K562 (cell line): ENCODE data around the gene SMURF1. TPM values are rescaled to one million over a fixed set of nuclear protein-coding genes. Genes with fewer than 3 reads are reported as not detected.

Experiments used
- CBX3 ChIP-seq, 2 experiments: IDR thresholded peaks; 1 replicate in 1 of 2; 2 replicates in 1 of 2; pipeline ENCODE4 v1.6.1; 2012; ENCODE audit warnings: inconsistent platforms in 2 of 2, low read length in 2 of 2, borderline replicate concordance in 1 of 2, control low read depth in 1 of 2
- FIP1L1 ChIP-seq: fragments of 200-400 bp; formaldehyde crosslinking; IDR thresholded peaks from 2 replicates; pipeline ENCODE4 v1.6.1; 2018; ENCODE audit warnings: mild to moderate bottlenecking, low read depth, low read length; ENCODE audit not compliant: poor library complexity, severe bottlenecking
- FOXP1 ChIP-seq: sonication (generic); formaldehyde crosslinking; IDR thresholded peaks from 2 replicates; pipeline ENCODE4 v1.8.0; 2022; ENCODE audit warnings: mild to moderate bottlenecking, missing genetic modification reagents
- HDAC2 ChIP-seq: fragments of 450-650 bp; IDR thresholded peaks from 2 replicates; pipeline ENCODE4 v1.6.1; 2016; ENCODE audit warnings: mild to moderate bottlenecking
- LCOR ChIP-seq: sonication (generic); formaldehyde crosslinking; IDR thresholded peaks from 2 replicates; pipeline ENCODE4 v1.8.0; 2022; ENCODE audit warnings: mild to moderate bottlenecking, missing genetic modification reagents
- NR4A1 ChIP-seq, 2 experiments: fragments of 250-450 bp in 1 of 2; fragments of 450-650 bp in 1 of 2; sonication (Bioruptor Pico) in 1 of 2; IDR thresholded peaks; 2 replicates each; pipeline versions ENCODE4 v1.4.0 to v1.6.1; 2016 to 2020; ENCODE audit warnings: mild to moderate bottlenecking in 2 of 2, missing compliant biosample characterization in 1 of 2, missing genetic modification characterization in 1 of 2, moderate library complexity in 1 of 2
- PCBP1 ChIP-seq: fragments of 200-400 bp; formaldehyde crosslinking; IDR thresholded peaks from 2 replicates; pipeline ENCODE4 v1.6.1; 2018; ENCODE audit warnings: mild to moderate bottlenecking, low read depth, low read length; ENCODE audit not compliant: poor library complexity, severe bottlenecking
- ZBTB1 ChIP-seq: sonication (generic); formaldehyde crosslinking; IDR thresholded peaks from 2 replicates; pipeline ENCODE4 v1.8.1; 2023; ENCODE audit warnings: missing genetic modification reagents, low read depth, mild to moderate bottlenecking, borderline replicate concordance
- polyA plus RNA-seq, 8 experiments: library from polyadenylated mRNA; depleted of rRNA in 4 of 8; stranded (reverse) in 5 of 8; unstranded in 3 of 8; fragments of >200 nt; fragmentation: Nextera tagmentation in 2 of 8; fragmentation: Illumina TruSeq in 1 of 8; extraction: Ambion mirVana in 2 of 8; extraction: Trizol in 1 of 8; gene quantifications; 2 replicates each; pipeline versions ENCODE4 v1.2.1 to v1.2.3, GENCODE V29; 2011 to 2014; ENCODE audit warnings: inconsistent platforms in 1 of 8, missing spikeins in 1 of 8
- total RNA-seq, 7 experiments: library from RNA; depleted of rRNA in 6 of 7; stranded (reverse); fragments of >200 nt in 6 of 7; fragmentation: Illumina TruSeq in 2 of 7; extraction: Trizol in 2 of 7; gene quantifications; 2 replicates each; pipeline versions ENCODE4 v1.2.1 to v1.2.3, GENCODE V29; 2011 to 2021; ENCODE audit warnings: low replicate concordance in 1 of 7
- TF ChIP-seq, protein P1 (sequence below): fragments of 450-650 bp; IDR thresholded peaks from 2 replicates; pipeline ENCODE4 v1.6.1; 2016; ENCODE audit warnings: low read depth
- TF ChIP-seq, protein P2 (sequence below): fragments of 250-450 bp; sonication (Bioruptor Pico); IDR thresholded peaks from 2 replicates; pipeline ENCODE4 v1.9.0; 2021; ENCODE audit warnings: mild to moderate bottlenecking, inconsistent platforms
- TF ChIP-seq, protein P3 (sequence below), 3 experiments: fragments of 200-800 bp in 1 of 3; sonication (Bioruptor generic) in 1 of 3; sonication (generic) in 1 of 3; formaldehyde crosslinking in 1 of 3; IDR thresholded peaks; 2 replicates each; pipeline versions ENCODE4 v1.6.1 to v1.8.0; 2016 to 2022; ENCODE audit warnings: mild to moderate bottlenecking in 2 of 3, missing compliant biosample characterization in 2 of 3, missing genetic modification characterization in 2 of 3, missing genetic modification reagents in 1 of 3

The SMURF1 gene
- total and polyA plus RNA-seq, 9 of the 15 experiments (the other 6 are each of a cell fraction or from before 2014, with no cell fraction given): 1.0 to 20.1 (median 12.6) TPM

DNA sequence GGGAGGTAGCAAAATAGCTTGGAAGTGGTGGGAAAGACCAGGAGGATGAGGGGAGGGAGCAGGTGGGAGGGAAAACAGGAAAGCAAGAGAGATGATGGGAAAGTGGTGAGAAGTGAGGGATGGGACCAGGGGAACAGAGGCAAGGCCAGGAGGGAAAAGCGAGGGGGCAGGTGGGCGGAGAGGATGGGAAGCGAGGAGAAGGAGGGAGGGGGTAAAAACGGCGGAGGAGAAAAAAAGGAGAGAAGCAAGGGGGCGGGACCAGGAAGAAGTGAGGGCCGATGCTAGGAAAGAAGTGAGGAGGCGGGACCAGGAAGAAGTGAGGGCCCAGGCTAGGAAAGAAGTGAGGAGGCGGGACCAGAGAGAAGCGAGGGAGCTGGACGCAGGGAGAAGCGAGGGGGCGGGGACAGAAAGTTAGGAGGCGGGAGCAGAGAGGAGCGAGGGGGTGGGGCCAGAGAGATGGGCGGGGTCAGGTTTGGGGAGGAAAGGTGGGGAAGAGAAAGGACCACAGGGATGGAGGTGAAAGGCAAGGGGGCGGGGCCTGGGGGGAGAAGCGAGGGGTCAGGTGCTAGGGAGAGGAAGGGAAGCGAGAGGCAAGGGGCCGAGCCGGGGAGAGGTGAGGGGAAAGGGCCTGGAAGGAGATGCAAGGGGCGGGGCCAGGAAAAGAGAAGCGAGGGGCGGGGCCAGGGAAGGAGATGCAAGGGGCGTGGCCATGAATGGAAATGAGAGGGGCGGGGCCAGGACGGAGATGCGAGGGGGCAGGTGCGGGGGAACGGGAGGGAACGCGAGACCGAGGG, 984 bp downstream of the SMURF1 start (continued):
- TF ChIP-seq, protein P1, sequence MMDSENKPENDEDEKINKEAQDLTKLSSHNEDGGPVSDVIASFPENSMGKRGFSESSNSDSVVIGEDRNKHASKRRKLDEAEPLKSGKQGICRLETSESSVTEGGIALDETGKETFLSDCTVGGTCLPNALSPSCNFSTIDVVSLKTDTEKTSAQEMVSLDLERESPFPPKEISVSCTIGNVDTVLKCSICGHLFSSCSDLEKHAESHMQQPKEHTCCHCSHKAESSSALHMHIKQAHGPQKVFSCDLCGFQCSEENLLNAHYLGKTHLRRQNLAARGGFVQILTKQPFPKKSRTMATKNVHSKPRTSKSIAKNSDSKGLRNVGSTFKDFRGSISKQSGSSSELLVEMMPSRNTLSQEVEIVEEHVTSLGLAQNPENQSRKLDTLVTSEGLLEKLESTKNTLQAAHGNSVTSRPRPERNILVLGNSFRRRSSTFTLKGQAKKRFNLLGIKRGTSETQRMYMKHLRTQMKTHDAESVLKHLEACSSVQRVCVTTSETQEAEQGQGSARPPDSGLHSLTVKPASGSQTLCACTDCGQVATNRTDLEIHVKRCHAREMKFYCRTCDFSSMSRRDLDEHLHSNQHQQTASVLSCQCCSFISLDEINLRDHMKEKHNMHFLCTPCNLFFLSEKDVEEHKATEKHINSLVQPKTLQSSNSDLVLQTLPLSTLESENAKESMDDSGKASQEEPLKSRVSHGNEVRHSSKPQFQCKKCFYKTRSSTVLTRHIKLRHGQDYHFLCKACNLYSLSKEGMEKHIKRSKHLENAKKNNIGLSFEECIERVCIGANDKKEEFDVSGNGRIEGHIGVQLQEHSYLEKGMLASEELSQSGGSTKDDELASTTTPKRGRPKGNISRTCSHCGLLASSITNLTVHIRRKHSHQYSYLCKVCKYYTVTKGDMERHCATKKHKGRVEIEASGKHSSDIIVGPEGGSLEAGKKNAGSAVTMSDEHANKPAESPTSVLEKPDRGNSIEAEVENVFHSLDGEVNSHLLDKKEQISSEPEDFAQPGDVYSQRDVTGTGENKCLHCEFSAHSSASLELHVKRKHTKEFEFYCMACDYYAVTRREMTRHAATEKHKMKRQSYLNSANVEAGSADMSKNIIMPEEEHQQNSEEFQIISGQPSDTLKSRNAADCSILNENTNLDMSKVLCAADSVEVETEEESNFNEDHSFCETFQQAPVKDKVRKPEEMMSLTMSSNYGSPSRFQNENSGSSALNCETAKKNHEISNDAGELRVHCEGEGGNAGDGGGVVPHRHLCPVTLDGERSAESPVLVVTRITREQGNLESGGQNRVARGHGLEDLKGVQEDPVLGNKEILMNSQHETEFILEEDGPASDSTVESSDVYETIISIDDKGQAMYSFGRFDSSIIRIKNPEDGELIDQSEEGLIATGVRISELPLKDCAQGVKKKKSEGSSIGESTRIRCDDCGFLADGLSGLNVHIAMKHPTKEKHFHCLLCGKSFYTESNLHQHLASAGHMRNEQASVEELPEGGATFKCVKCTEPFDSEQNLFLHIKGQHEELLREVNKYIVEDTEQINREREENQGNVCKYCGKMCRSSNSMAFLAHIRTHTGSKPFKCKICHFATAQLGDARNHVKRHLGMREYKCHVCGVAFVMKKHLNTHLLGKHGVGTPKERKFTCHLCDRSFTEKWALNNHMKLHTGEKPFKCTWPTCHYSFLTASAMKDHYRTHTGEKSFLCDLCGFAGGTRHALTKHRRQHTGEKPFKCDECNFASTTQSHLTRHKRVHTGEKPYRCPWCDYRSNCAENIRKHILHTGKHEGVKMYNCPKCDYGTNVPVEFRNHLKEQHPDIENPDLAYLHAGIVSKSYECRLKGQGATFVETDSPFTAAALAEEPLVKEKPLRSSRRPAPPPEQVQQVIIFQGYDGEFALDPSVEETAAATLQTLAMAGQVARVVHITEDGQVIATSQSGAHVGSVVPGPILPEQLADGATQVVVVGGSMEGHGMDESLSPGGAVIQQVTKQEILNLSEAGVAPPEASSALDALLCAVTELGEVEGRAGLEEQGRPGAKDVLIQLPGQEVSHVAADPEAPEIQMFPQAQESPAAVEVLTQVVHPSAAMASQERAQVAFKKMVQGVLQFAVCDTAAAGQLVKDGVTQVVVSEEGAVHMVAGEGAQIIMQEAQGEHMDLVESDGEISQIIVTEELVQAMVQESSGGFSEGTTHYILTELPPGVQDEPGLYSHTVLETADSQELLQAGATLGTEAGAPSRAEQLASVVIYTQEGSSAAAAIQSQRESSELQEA: peak; percentile 38; the same call in 1 of the 2 replicates
- 0 out of 3 replicates have a peak, but pooled peaks of 1 of the 2 experiments have one; percentile 38 for TF ChIP-seq CBX3 (IDR thresholded peaks at IDR 0.05; ENCODE audit: borderline replicate concordance in 1 of 2, low read length in 2 of 2)
- TF ChIP-seq NR4A1 (CRISPR knock-in tag; IDR thresholded peaks at IDR 0.05): no peak
- TF ChIP-seq NR4A1 (tag; IDR thresholded peaks at IDR 0.05): no peak
- TF ChIP-seq, protein P2, sequence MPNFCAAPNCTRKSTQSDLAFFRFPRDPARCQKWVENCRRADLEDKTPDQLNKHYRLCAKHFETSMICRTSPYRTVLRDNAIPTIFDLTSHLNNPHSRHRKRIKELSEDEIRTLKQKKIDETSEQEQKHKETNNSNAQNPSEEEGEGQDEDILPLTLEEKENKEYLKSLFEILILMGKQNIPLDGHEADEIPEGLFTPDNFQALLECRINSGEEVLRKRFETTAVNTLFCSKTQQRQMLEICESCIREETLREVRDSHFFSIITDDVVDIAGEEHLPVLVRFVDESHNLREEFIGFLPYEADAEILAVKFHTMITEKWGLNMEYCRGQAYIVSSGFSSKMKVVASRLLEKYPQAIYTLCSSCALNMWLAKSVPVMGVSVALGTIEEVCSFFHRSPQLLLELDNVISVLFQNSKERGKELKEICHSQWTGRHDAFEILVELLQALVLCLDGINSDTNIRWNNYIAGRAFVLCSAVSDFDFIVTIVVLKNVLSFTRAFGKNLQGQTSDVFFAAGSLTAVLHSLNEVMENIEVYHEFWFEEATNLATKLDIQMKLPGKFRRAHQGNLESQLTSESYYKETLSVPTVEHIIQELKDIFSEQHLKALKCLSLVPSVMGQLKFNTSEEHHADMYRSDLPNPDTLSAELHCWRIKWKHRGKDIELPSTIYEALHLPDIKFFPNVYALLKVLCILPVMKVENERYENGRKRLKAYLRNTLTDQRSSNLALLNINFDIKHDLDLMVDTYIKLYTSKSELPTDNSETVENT (CRISPR knock-in tag): 0 out of 2 replicates have a peak, but pooled peaks have one; percentile 50
- no peak for TF ChIP-seq PCBP1
- no peak for TF ChIP-seq LCOR (CRISPR knock-in tag)
- TF ChIP-seq FIP1L1: no peak
- no peak for TF ChIP-seq FOXP1 (CRISPR knock-in tag)
- TF ChIP-seq ZBTB1 (CRISPR knock-in tag): no peak
- TF ChIP-seq, protein P3, sequence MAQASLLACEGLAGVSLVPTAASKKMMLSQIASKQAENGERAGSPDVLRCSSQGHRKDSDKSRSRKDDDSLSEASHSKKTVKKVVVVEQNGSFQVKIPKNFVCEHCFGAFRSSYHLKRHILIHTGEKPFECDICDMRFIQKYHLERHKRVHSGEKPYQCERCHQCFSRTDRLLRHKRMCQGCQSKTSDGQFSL (CRISPR knock-in tag; IDR thresholded peaks at IDR 0.05): peak; percentile 87
- TF ChIP-seq, protein P3 (tag; IDR thresholded peaks at IDR 0.05): no peak; a peak in 1 of 4 replicates
- peak; percentile 59; the same call in 1 of the 2 replicates for TF ChIP-seq HDAC2
